WTC11 (cell line): ENCODE results near the gene ARHGAP15. TPM values are rescaled to one million over a fixed set of nuclear protein-coding genes. Genes with fewer than 3 reads are reported as not detected.

Source experiments
- ATAC-seq: fragments of 200-7000 bp; cut with Tn5 transposase; 2 replicates; pipeline ENCODE4 v1.10.0; 2021; ENCODE audit warnings: mild to moderate bottlenecking, moderate library complexity
- CTCF ChIA-PET: fragments of 300-600 bp; sonication (Branson Sonifier 250); formaldehyde crosslinking; loops from one replicate; lab custom pipeline; 2021; ENCODE audit warnings: antibody characterized with exemption; lab: Charles Lee
- POLR2A ChIA-PET: fragments of 350-600 bp; sonication (Branson Sonifier 250); formaldehyde crosslinking; loops from one replicate; lab custom pipeline; 2021; ENCODE audit warnings: antibody characterized with exemption; lab: Charles Lee
- DNase-seq: peaks from one replicate; pipeline ENCODE4 v3.0.0; 2021; ENCODE audit warnings: low spot score
- H3K27ac Mint-ChIP-seq: 2 replicates; pipeline ENCODE4 v1.8.0; 2021; ENCODE audit warnings: mixed read lengths
- H3K27me3 Mint-ChIP-seq: 2 replicates; pipeline ENCODE4 v1.8.0; 2021; ENCODE audit warnings: low read depth, mild to moderate bottlenecking, moderate library complexity, mixed read lengths
- H3K36me3 Mint-ChIP-seq: 2 replicates; pipeline ENCODE4 v1.8.0; 2021; ENCODE audit warnings: mixed read lengths
- H3K4me1 Mint-ChIP-seq: 2 replicates; pipeline ENCODE4 v1.8.0; 2022; ENCODE audit warnings: mixed read lengths
- H3K4me3 Mint-ChIP-seq: 2 replicates; pipeline ENCODE4 v1.8.0; 2021; ENCODE audit warnings: mild to moderate bottlenecking, moderate library complexity, mixed read lengths
- H3K9me3 Mint-ChIP-seq: 2 replicates; pipeline ENCODE4 v1.8.0; 2021; ENCODE audit warnings: mixed read lengths
- ETV6 ChIP-seq: sonication (generic); formaldehyde crosslinking; IDR thresholded peaks from 2 replicates; pipeline ENCODE4 v1.8.1; 2022; ENCODE audit warnings: mild to moderate bottlenecking, missing genetic modification reagents
- FOXP1 ChIP-seq: sonication (generic); formaldehyde crosslinking; IDR thresholded peaks from 2 replicates; pipeline ENCODE4 v1.8.0; 2022; ENCODE audit warnings: missing genetic modification reagents, mild to moderate bottlenecking, moderate library complexity, borderline replicate concordance
- FOXP4 ChIP-seq: sonication (generic); formaldehyde crosslinking; IDR thresholded peaks from 2 replicates; pipeline ENCODE4 v1.8.0; 2022; ENCODE audit warnings: mild to moderate bottlenecking, missing genetic modification reagents
- IRF1 ChIP-seq: sonication (generic); formaldehyde crosslinking; IDR thresholded peaks from 2 replicates; pipeline ENCODE4 v1.8.0; 2023; ENCODE audit warnings: missing genetic modification reagents
- KAT7 ChIP-seq: sonication (generic); formaldehyde crosslinking; IDR thresholded peaks from 2 replicates; pipeline ENCODE4 v1.8.1; 2023; ENCODE audit warnings: missing genetic modification reagents, mild to moderate bottlenecking, borderline replicate concordance
- MXD4 ChIP-seq: fragments of 250-450 bp; sonication (Bioruptor Pico); IDR thresholded peaks from 2 replicates; pipeline ENCODE4 v1.8.0; 2021; ENCODE audit warnings: mild to moderate bottlenecking, moderate library complexity, borderline replicate concordance
- NFYB ChIP-seq: sonication (generic); formaldehyde crosslinking; conservative IDR thresholded peaks from 2 replicates; pipeline ENCODE4 v1.8.0; 2022; ENCODE audit warnings: low read depth, missing genetic modification reagents
- NR2C2 ChIP-seq: sonication (generic); formaldehyde crosslinking; IDR thresholded peaks from 2 replicates; pipeline ENCODE4 v1.8.0; 2022; ENCODE audit warnings: mild to moderate bottlenecking, missing genetic modification reagents
- OVOL2 ChIP-seq: fragments of 250-450 bp; sonication (Bioruptor Pico); IDR thresholded peaks from 2 replicates; pipeline ENCODE4 v1.9.0; 2021; ENCODE audit warnings: mild to moderate bottlenecking, borderline replicate concordance
- PREB ChIP-seq: sonication (generic); formaldehyde crosslinking; IDR thresholded peaks from 2 replicates; pipeline ENCODE4 v1.8.1; 2022; ENCODE audit warnings: mild to moderate bottlenecking, missing genetic modification reagents, moderate library complexity, borderline replicate concordance
- PRRX2 ChIP-seq: fragments of 250-450 bp; sonication (Bioruptor Pico); IDR thresholded peaks from 2 replicates; pipeline ENCODE4 v1.8.0; 2021; ENCODE audit warnings: mild to moderate bottlenecking
- RORB ChIP-seq: fragments of 250-450 bp; sonication (Bioruptor Pico); IDR thresholded peaks from 2 replicates; pipeline ENCODE4 v1.9.0; 2021; ENCODE audit warnings: mild to moderate bottlenecking
- SMAD4 ChIP-seq: sonication (generic); formaldehyde crosslinking; IDR thresholded peaks from 2 replicates; pipeline ENCODE4 v1.8.0; 2022; ENCODE audit warnings: mild to moderate bottlenecking, missing genetic modification reagents
- USF1 ChIP-seq: sonication (generic); formaldehyde crosslinking; IDR thresholded peaks from 2 replicates; pipeline ENCODE4 v1.8.0; 2022; ENCODE audit warnings: mild to moderate bottlenecking, missing genetic modification reagents
- ZBTB21 ChIP-seq: sonication (generic); formaldehyde crosslinking; IDR thresholded peaks from 2 replicates; pipeline ENCODE4 v1.8.1; 2023; ENCODE audit warnings: mild to moderate bottlenecking, missing genetic modification reagents, borderline replicate concordance
- ZBTB43 ChIP-seq: sonication (generic); formaldehyde crosslinking; IDR thresholded peaks from 2 replicates; pipeline ENCODE4 v1.8.1; 2023; ENCODE audit warnings: mild to moderate bottlenecking, missing genetic modification reagents
- ZMAT4 ChIP-seq: fragments of 250-450 bp; sonication (Bioruptor Pico); IDR thresholded peaks from 2 replicates; pipeline ENCODE4 v1.9.0; 2021; ENCODE audit warnings: mild to moderate bottlenecking
- ZNF121 ChIP-seq: sonication (generic); formaldehyde crosslinking; IDR thresholded peaks from 2 replicates; pipeline ENCODE4 v1.8.0; 2023; ENCODE audit warnings: missing genetic modification reagents
- ZNF232 ChIP-seq: sonication (generic); formaldehyde crosslinking; IDR thresholded peaks from 2 replicates; pipeline ENCODE4 v1.8.0; 2022; ENCODE audit warnings: mild to moderate bottlenecking, missing genetic modification reagents
- ZNF423 ChIP-seq: fragments of 250-450 bp; sonication (Bioruptor Pico); IDR thresholded peaks from 2 replicates; pipeline ENCODE4 v2.1.2; 2022; ENCODE audit warnings: mild to moderate bottlenecking, moderate library complexity
- ZNF425 ChIP-seq: fragments of 250-450 bp; sonication (Bioruptor Pico); conservative IDR thresholded peaks from 2 replicates; pipeline ENCODE4 v1.9.0; 2021; ENCODE audit warnings: mild to moderate bottlenecking
- ZNF512 ChIP-seq: sonication (generic); formaldehyde crosslinking; IDR thresholded peaks from 2 replicates; pipeline ENCODE4 v1.8.1; 2022; ENCODE audit warnings: missing genetic modification reagents, borderline replicate concordance
- ZNF532 ChIP-seq: fragments of 250-450 bp; sonication (Bioruptor Pico); IDR thresholded peaks from 2 replicates; pipeline ENCODE4 v1.9.0; 2021; ENCODE audit warnings: mild to moderate bottlenecking, borderline replicate concordance
- total RNA-seq: library from RNA; stranded (reverse); gene quantifications from 3 replicates; pipeline ENCODE4 v1.2.3, GENCODE V29; 2021

Gene ARHGAP15
- total RNA-seq, 1 experiment from 2014 or later: 0.28 TPM

GRCh38 chr2:143692162-143692561 is 562.9 kb downstream of the ARHGAP15 start (continued):
- TF ChIP-seq ETV6 (CRISPR knock-in tag) (no peak), ZMAT4 (CRISPR knock-in tag) (no peak), ZNF512 (CRISPR knock-in tag) (no peak), OVOL2 (CRISPR knock-in tag) (no peak), ZNF425 (CRISPR knock-in tag) (no peak)

- H3K27ac Mint-ChIP-seq: peak overlapping the region; percentile 77; the same call in 1 of the 2 replicates
- ATAC-seq (no peak), DNase-seq (no peak)
- no peaks in the 10 kb centered on the region for H3K9me3 Mint-ChIP-seq
- H3K4me3 Mint-ChIP-seq: no peak overlapping the region; the same call in 1 of the 2 replicates
- peaks cover 60% of the 10 kb centered on the region for H3K4me1 Mint-ChIP-seq
- ChIA-PET CTCF (no interaction called here), POLR2A (no interaction called here)
- H3K27me3 Mint-ChIP-seq: no peaks in the 10 kb centered on the region
- no peaks in the 10 kb centered on the region for H3K36me3 Mint-ChIP-seq
- TF ChIP-seq NR2C2: no peak
- TF ChIP-seq FOXP4 (CRISPR knock-in tag): no peak
- no peak for TF ChIP-seq MXD4
- TF ChIP-seq NFYB (CRISPR knock-in tag): no peak
- no peak for TF ChIP-seq RORB
- no peak for TF ChIP-seq KAT7 (CRISPR knock-in tag)
- TF ChIP-seq USF1: no peak
- no peak for TF ChIP-seq ZNF532 (CRISPR knock-in tag)
- no peak for TF ChIP-seq FOXP1 (CRISPR knock-in tag)
- TF ChIP-seq ZBTB21 (CRISPR knock-in tag): no peak
- TF ChIP-seq ETV6 (CRISPR knock-in tag): no peak
- TF ChIP-seq ZNF232 (CRISPR knock-in tag): no peak
- TF ChIP-seq PRRX2 (CRISPR knock-in tag): no peak
- no peak for TF ChIP-seq ZNF423 (CRISPR knock-in tag)
- no peak for TF ChIP-seq IRF1 (CRISPR knock-in tag)
- TF ChIP-seq ZNF121 (CRISPR knock-in tag): no peak
- TF ChIP-seq ZBTB43 (CRISPR knock-in tag): no peak
- TF ChIP-seq SMAD4 (CRISPR knock-in tag): no peak
- TF ChIP-seq PREB (CRISPR knock-in tag): no peak
Measured at GRCh38 chr2:143692967-143693366, 563.7 kb downstream of the ARHGAP15 start.
